Umbilical cord (tissue), 2 donors: Measurements from ENCODE around the gene MICAL2. TPM values are rescaled to one million over a fixed set of nuclear protein-coding genes. Genes with fewer than 3 reads are reported as not detected.

Experiments used
- DNase-seq: peaks from one replicate; pipeline ENCODE4 v3.0.0-alpha.2; 2015; ENCODE audit warnings: low spot score
- total RNA-seq: library from RNA; depleted of rRNA; stranded (reverse); fragments of >200 nt; gene quantifications from one replicate; pipeline ENCODE4 v1.2.3, GENCODE V29; 2014; ENCODE audit warnings: low replicate concordance; ENCODE audit not compliant: insufficient read depth

The MICAL2 gene
- total RNA-seq, 1 donor from 2014 or later, result 59.9 TPM

GRCh38 chr11:12188548-12189317 is 78.3 kb downstream of the MICAL2 start:
- DNase-seq, result no peak

- peak; percentile 13 for DNase-seq
Observed at GRCh38 chr11:12189543-12190235, 79.3 kb downstream of the MICAL2 start.

GRCh38 chr11:12190511-12190910 is 80.1 kb downstream of the MICAL2 start:
- no peak for DNase-seq

- DNase-seq, result no peak
Observed at GRCh38 chr11:12192794-12193514, 82.6 kb downstream of the MICAL2 start.

- no peak for DNase-seq
Observed at GRCh38 chr11:12193515-12194336, 83.3 kb downstream of the MICAL2 start.

GRCh38 chr11:12195768-12196167 is 85.4 kb downstream of the MICAL2 start:
- no peak for DNase-seq

GRCh38 chr11:12196308-12196707 is 85.9 kb downstream of the MICAL2 start:
- no peak for DNase-seq

- no peak for DNase-seq
Observed at GRCh38 chr11:12196872-12197271, 86.5 kb downstream of the MICAL2 start.

- no peak for DNase-seq
Observed at GRCh38 chr11:12198251-12199222, 88.1 kb downstream of the MICAL2 start.

GRCh38 chr11:12199231-12199948 is 89.0 kb downstream of the MICAL2 start:
- DNase-seq, result no peak

- peak; percentile 66 for DNase-seq
Observed at GRCh38 chr11:12200279-12200990, 90.0 kb downstream of the MICAL2 start.

- DNase-seq, result peak; percentile 77
Observed at GRCh38 chr11:12200991-12201985, 90.9 kb downstream of the MICAL2 start.

GRCh38 chr11:12202661-12203310 is 92.4 kb downstream of the MICAL2 start:
- no peak for DNase-seq

- DNase-seq, result no peak
Observed at GRCh38 chr11:12204506-12204905, 94.1 kb downstream of the MICAL2 start.

- peak; percentile 38 for DNase-seq
Observed at GRCh38 chr11:12205330-12205729, 94.9 kb downstream of the MICAL2 start.

GRCh38 chr11:12206529-12206928 is 96.1 kb downstream of the MICAL2 start:
- DNase-seq, result no peak
